Mesothelial cell of epicardium (in vitro differentiated cells): ENCODE results near the gene CHST15. TPM values are rescaled to one million over a fixed set of nuclear protein-coding genes. Genes with fewer than 3 reads are reported as not detected.

ENCODE experiments used
- DNase-seq, 2 experiments: peaks; one replicate each; pipeline ENCODE4 v3.0.0; 2021; ENCODE audit warnings: low spot score in 2 of 2; ENCODE audit not compliant: unreplicated experiment in 2 of 2
- H3K27ac Mint-ChIP-seq: 2 replicates; pipeline ENCODE4 v1.8.0; 2021; ENCODE audit warnings: mixed read lengths
- H3K27me3 Mint-ChIP-seq: 2 replicates; pipeline ENCODE4 v1.8.0; 2021; ENCODE audit warnings: low read depth, mixed read lengths
- H3K36me3 Mint-ChIP-seq: 2 replicates; pipeline ENCODE4 v1.8.0; 2021; ENCODE audit warnings: mixed read lengths
- H3K4me1 Mint-ChIP-seq: 2 replicates; pipeline ENCODE4 v1.8.0; 2021; ENCODE audit warnings: mixed read lengths
- H3K4me3 Mint-ChIP-seq: 2 replicates; pipeline ENCODE4 v1.8.0; 2021; ENCODE audit warnings: mild to moderate bottlenecking, moderate library complexity, mixed read lengths
- H3K9me3 Mint-ChIP-seq: 2 replicates; pipeline ENCODE4 v1.8.0; 2021; ENCODE audit warnings: mixed read lengths
- total RNA-seq: library from RNA; stranded (reverse); gene quantifications from 3 replicates; pipeline ENCODE4 v1.2.1, GENCODE V29; 2021
- TF ChIP-seq, protein P1 (sequence below): fragments of 200-600 bp; sonication (generic); IDR thresholded peaks from one replicate; pipeline ENCODE4 v1.5.0; 2021; ENCODE audit warnings: antibody characterized with exemption; ENCODE audit not compliant: unreplicated experiment

The CHST15 gene
- total RNA-seq, 1 donor from 2014 or later, result 39.4 TPM

DNA sequence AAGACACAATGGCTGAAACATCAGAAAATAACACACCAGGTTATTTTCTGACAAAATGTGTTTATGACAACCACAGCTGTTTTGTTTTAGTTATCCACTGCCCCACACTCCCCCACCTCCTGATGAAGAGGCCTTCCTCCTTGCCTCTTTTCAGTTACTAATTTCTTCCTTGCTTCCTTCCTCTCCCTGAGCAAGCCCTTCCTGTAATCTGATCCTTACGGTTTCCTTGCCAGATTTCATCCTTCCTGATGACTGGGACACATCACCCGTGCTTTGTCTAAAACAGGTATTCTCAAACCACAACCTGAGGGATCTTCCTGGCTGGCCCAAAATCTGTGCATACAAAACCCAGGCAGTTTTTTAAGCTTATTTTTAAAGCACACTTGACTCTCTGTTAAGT is 39.4 kb downstream of the CHST15 start:
- Mint-ChIP-seq H3K4me1 (peaks cover 33% of the 10 kb centered on the region), H3K36me3 (no peaks in the 10 kb centered on the region), H3K4me3 (no peak overlapping the region), H3K27me3 (no peaks in the 10 kb centered on the region), H3K27ac (peak overlapping the region; percentile 30), H3K9me3 (no peaks in the 10 kb centered on the region)
- TF ChIP-seq, protein P1, sequence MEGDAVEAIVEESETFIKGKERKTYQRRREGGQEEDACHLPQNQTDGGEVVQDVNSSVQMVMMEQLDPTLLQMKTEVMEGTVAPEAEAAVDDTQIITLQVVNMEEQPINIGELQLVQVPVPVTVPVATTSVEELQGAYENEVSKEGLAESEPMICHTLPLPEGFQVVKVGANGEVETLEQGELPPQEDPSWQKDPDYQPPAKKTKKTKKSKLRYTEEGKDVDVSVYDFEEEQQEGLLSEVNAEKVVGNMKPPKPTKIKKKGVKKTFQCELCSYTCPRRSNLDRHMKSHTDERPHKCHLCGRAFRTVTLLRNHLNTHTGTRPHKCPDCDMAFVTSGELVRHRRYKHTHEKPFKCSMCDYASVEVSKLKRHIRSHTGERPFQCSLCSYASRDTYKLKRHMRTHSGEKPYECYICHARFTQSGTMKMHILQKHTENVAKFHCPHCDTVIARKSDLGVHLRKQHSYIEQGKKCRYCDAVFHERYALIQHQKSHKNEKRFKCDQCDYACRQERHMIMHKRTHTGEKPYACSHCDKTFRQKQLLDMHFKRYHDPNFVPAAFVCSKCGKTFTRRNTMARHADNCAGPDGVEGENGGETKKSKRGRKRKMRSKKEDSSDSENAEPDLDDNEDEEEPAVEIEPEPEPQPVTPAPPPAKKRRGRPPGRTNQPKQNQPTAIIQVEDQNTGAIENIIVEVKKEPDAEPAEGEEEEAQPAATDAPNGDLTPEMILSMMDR, result no peak
- no peak for DNase-seq

DNA sequence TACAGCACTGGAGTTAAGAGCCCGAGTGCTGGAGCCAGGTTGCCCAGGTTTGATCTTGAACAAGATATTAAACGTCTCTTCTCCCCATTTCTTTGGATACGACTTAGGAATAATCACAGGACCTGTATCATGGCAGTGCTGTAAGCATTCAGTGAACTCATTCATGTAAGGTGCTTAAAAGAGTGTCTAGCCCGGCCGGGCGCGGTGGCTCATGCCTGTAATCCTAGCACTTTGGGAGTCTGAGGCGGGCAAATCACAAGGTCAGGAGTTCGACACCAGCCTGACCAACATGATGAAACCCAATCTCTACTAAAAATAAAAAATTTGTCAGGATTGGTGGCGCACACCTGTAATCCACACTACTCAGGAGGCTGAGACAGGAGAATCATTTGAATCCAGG is 40.8 kb downstream of the CHST15 start:
- TF ChIP-seq, protein P1, result no peak
- H3K9me3 Mint-ChIP-seq, result no peaks in the 10 kb centered on the region
- peak overlapping the region; percentile 44 for H3K27ac Mint-ChIP-seq
- no peak for DNase-seq
- H3K4me3 Mint-ChIP-seq, result no peak overlapping the region
- H3K4me1 Mint-ChIP-seq, result peaks cover 34% of the 10 kb centered on the region
- no peaks in the 10 kb centered on the region for H3K36me3 Mint-ChIP-seq
- no peaks in the 10 kb centered on the region for H3K27me3 Mint-ChIP-seq

DNA sequence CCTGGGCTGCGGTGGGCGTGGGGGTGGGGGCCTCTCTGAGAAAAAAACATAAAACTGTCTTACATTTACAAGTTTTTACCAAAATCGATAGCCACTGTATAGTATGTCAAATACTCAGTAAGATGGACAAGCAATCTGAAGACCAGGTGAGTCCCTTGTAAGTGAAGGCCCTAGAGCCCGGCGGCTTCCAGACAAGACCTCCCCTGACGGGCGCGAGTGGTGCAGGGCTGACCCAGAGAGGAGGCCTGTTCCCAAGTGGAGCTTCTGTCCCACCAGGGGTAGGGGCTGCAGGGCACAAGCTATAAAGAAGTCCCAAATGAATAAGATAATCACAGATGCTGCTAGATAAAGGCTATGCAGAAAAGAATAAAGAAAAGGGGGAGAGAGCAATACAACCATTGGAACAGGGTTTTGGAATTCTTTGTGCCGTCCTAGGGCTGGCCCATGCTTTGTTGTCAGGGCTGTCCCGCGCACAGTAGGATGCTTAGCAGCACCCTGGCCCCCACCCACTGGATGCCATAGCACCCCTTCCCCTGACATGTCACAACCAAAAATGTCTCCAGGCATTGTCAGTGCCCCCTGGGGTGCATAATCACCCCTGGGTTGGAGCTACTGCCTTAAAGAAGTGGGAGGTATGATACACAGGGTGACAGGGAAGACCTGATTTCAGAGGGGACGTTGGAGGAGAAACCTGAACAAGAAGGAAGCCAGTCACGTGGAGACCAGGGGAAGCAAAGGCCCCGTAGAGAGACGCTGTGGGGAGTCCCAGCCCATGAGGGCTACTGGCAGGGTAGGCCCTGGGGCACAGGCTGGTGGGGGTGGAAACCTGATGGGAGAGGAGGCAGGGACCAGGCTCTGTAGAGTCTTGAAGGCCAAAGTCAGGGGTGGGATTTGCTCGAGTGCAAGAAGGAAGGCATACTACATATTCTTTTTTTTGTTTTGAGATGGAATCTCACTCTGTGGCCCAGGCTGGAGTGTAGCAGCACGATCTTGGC is 43.1 kb downstream of the CHST15 start:
- no peak overlapping the region for H3K4me3 Mint-ChIP-seq
- H3K27ac Mint-ChIP-seq, result no peak overlapping the region
- H3K36me3 Mint-ChIP-seq, result peaks cover 12% of the 10 kb centered on the region

DNA sequence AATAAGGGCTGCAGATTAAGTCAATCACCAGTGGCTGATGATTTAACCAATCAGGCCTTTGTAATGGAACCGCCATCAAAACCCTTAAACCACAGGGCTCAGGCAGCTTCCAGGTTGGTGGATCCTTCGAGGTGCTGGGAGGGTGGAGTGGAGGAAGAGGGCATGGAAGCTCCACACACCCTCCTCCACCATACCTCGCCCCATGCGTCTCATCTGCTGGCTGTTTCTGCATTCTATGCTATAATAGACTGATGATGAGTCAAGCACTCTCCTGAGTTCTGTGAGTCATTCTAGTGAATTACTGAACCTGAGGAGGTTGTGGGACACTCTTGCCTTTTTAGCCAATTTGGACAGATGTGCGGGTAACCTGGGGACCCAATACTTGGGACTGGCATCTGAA is 43.9 kb downstream of the CHST15 start:
- Mint-ChIP-seq H3K4me3 (no peak overlapping the region), H3K36me3 (peaks cover 19% of the 10 kb centered on the region), H3K9me3 (no peaks in the 10 kb centered on the region), H3K4me1 (peaks cover 24% of the 10 kb centered on the region), H3K27ac (no peak overlapping the region), H3K27me3 (no peaks in the 10 kb centered on the region)
- TF ChIP-seq, protein P1, result no peak
- no peak for DNase-seq

More for the DNA sequence above, 43.1 kb downstream of the CHST15 start:
- Mint-ChIP-seq H3K9me3 (no peaks in the 10 kb centered on the region), H3K27me3 (no peaks in the 10 kb centered on the region), H3K4me1 (peaks cover 23% of the 10 kb centered on the region)
- DNase-seq, result no peak
- TF ChIP-seq, protein P1, result no peak

DNA sequence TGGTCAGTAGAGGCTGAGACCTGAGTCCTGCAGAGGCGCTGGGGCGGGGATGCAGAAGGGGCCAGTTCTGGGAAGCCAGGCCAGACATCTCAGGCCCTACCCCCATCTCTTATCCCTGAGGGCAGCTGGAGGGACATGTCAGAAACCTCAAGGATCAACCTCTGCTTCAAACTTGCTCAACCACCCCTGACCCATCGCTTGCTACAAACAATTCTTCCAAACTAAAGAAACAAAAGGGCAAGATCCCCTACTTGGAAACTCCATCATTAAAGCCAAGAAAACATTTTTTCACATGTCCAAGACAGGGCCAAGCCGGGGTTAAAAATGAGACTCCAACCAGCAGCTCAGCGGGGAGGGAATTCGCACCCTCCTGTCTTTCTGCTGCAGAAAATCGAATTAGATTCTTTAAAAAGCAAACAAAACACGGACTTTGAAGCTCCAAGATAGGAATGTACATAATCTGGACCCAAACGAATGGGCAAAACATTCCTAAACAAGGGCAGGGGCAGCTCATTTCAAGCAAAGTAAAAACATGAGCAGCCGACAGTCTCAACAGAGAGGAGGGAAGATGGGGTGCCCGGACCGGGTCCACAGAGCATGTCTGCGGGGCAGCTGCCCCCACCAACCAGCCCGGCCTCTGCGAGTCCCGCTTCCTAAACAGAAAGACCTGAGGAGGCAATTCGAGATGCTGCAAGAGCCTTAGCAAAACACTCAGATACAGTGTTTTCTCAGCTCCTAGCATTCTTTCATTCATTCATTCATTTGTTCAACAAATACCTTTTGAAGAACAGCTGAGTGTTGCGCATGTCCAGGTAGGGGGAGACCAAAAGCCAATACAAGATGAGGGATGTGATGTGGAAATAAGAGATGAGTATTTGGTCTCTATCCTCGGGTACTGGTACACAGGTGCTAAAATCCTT is 44.8 kb downstream of the CHST15 start:
- Mint-ChIP-seq H3K36me3 (peaks cover 23% of the 10 kb centered on the region), H3K4me1 (peaks cover 18% of the 10 kb centered on the region), H3K27ac (no peak overlapping the region), H3K27me3 (no peaks in the 10 kb centered on the region), H3K9me3 (no peaks in the 10 kb centered on the region), H3K4me3 (no peak overlapping the region)
- no peak for DNase-seq
- TF ChIP-seq, protein P1, result no peak
